Bronchial epithelial cell (primary cell): Measurements from ENCODE around the gene GOLGA1. TPM values are rescaled to one million over a fixed set of nuclear protein-coding genes. Genes with fewer than 3 reads are reported as not detected.

Experiments
- DNase-seq: peaks from one replicate; pipeline ENCODE4 v3.0.0-alpha.2; 2010; ENCODE audit warnings: low read depth
- FAIRE-seq: peaks from 2 replicates; lab custom pipeline; 2011; peaks lifted over from hg19 to GRCh38; lab: Jason Lieb, UNC
- H3K27me3 ChIP-seq: 2 replicates; pipeline ENCODE4 v1.5.1; 2011; ENCODE audit warnings: low read length; ENCODE audit not compliant: control insufficient read depth, insufficient read depth
- H3K36me3 ChIP-seq: 2 replicates; pipeline ENCODE4 v1.5.1; 2011; ENCODE audit warnings: low read length; ENCODE audit not compliant: control insufficient read depth, insufficient read depth
- H3K4me3 ChIP-seq: 2 replicates; pipeline ENCODE4 v1.5.1; 2011; ENCODE audit warnings: mild to moderate bottlenecking, low read depth, low read length, control low read depth
- CTCF ChIP-seq: IDR thresholded peaks from 2 replicates; pipeline ENCODE4 v1.5.1; 2011; ENCODE audit warnings: mild to moderate bottlenecking, moderate library complexity, low read length, control low read depth, inconsistent platforms; ENCODE audit not compliant: insufficient read depth, severe bottlenecking
- total RNA-seq: library from RNA; depleted of rRNA; stranded (reverse); fragments of >200 nt; gene quantifications from 2 replicates; pipeline ENCODE4 v1.2.1, GENCODE V29; 2014

The GOLGA1 gene
- total RNA-seq, 1 donor from 2014 or later = 7.9 TPM

GRCh38 chr9:124946167-124946566 is 5.3 kb upstream of the GOLGA1 start:
- DNase-seq (no peak), FAIRE-seq (no peak)
- H3K4me3 ChIP-seq = no peak overlapping the region
- no peak for TF ChIP-seq CTCF
- no peaks in the 10 kb centered on the region for H3K36me3 ChIP-seq
- H3K27me3 ChIP-seq = no peaks in the 10 kb centered on the region

- no peak for TF ChIP-seq CTCF
- no peaks in the 10 kb centered on the region for H3K36me3 ChIP-seq
- peak; percentile 40 for DNase-seq
Observed at GRCh38 chr9:124941679-124942561, 1.0 kb upstream of the GOLGA1 start.

GRCh38 chr9:124940521-124940893 is 376 bp downstream of the GOLGA1 start:
- no peaks in the 10 kb centered on the region for H3K27me3 ChIP-seq
- FAIRE-seq = no peak
- no peak for TF ChIP-seq CTCF
- peak overlapping the region; percentile 62 for H3K4me3 ChIP-seq
- H3K36me3 ChIP-seq = peaks cover 1% of the 10 kb centered on the region
- peak; percentile 30 for DNase-seq

More at GRCh38 chr9:124941679-124942561, 1.0 kb upstream of the GOLGA1 start:
- FAIRE-seq = no peak
- Histone ChIP-seq H3K4me3 (peak overlapping the region; percentile 62), H3K27me3 (no peaks in the 10 kb centered on the region)

GRCh38 chr9:124939944-124940343 is 939 bp downstream of the GOLGA1 start:
- TF ChIP-seq CTCF = no peak
- H3K4me3 ChIP-seq = peak overlapping the region; percentile 62
- H3K27me3 ChIP-seq = no peaks in the 10 kb centered on the region
- DNase-seq (no peak), FAIRE-seq (no peak)
- H3K36me3 ChIP-seq = peaks cover 3% of the 10 kb centered on the region

GRCh38 chr9:124934290-124934689 is 6.6 kb downstream of the GOLGA1 start:
- H3K36me3 ChIP-seq = peaks cover 10% of the 10 kb centered on the region
- DNase-seq (peak; percentile 2), FAIRE-seq (no peak)
- H3K27me3 ChIP-seq = no peaks in the 10 kb centered on the region
- H3K4me3 ChIP-seq = no peak overlapping the region
- no peak for TF ChIP-seq CTCF
